HEK293T (cell line): ENCODE measurements around the gene KARS1.

Experiments used
- ARNT ChIP-seq: fragments of 450-650 bp; IDR thresholded peaks from 2 replicates; pipeline ENCODE4 v1.6.1; 2017; ENCODE audit warnings: mild to moderate bottlenecking
- BHLHE40 ChIP-seq: fragments of 450-650 bp; IDR thresholded peaks from 2 replicates; pipeline ENCODE4 v1.6.1; 2016; ENCODE audit warnings: mild to moderate bottlenecking, moderate library complexity, borderline replicate concordance
- CTBP1 ChIP-seq: fragments of 450-650 bp; IDR thresholded peaks from 2 replicates; pipeline ENCODE4 v1.6.1; 2016; ENCODE audit warnings: borderline replicate concordance
- ELF4 ChIP-seq: fragments of 450-650 bp; IDR thresholded peaks from 2 replicates; pipeline ENCODE4 v1.6.1; 2017; ENCODE audit warnings: antibody characterized with exemption
- FOXA1 ChIP-seq: fragments of 450-650 bp; IDR thresholded peaks from 2 replicates; pipeline ENCODE4 v1.6.1; 2016; ENCODE audit warnings: mild to moderate bottlenecking
- FOXM1 ChIP-seq: fragments of 450-650 bp; IDR thresholded peaks from 2 replicates; pipeline ENCODE4 v1.6.1; 2017; ENCODE audit warnings: mild to moderate bottlenecking, borderline replicate concordance
- HDGF ChIP-seq: fragments of 450-650 bp; IDR thresholded peaks from 2 replicates; pipeline ENCODE4 v1.6.1; 2017; ENCODE audit warnings: antibody characterized with exemption, borderline replicate concordance
- L3MBTL2 ChIP-seq: fragments of 450-650 bp; conservative IDR thresholded peaks from 2 replicates; pipeline ENCODE4 v1.6.1; 2016; ENCODE audit warnings: mild to moderate bottlenecking
- LEF1 ChIP-seq: fragments of 450-650 bp; IDR thresholded peaks from 2 replicates; pipeline ENCODE4 v1.6.1; 2017; ENCODE audit warnings: mild to moderate bottlenecking, borderline replicate concordance
- PKNOX1 ChIP-seq: fragments of 450-650 bp; IDR thresholded peaks from 2 replicates; pipeline ENCODE4 v1.6.1; 2016
- SUZ12 ChIP-seq: fragments of 450-650 bp; IDR thresholded peaks from 2 replicates; pipeline ENCODE4 v1.6.1; 2016; ENCODE audit warnings: mild to moderate bottlenecking

- TF ChIP-seq SUZ12 (no peak), BHLHE40 (no peak), L3MBTL2 (no peak), ARNT (no peak), FOXA1 (no peak), CTBP1 (no peak), PKNOX1 (no peak), HDGF (no peak), ELF4 (no peak), LEF1 (no peak), FOXM1 (no peak)
Measured at GRCh38 chr16:75621170-75621477, 26.3 kb downstream of the KARS1 start.
